Naive thymus-derived CD4-positive, alpha-beta T cell (primary cell): Measurements from ENCODE around the gene NOSIP. TPM values are rescaled to one million over a fixed set of nuclear protein-coding genes. Genes with fewer than 3 reads are reported as not detected.
A peak's percentile ranks its signal among the peaks of the same experiment; 100 is the strongest.

ENCODE experiments used
- ATAC-seq: fragments of 150-1000 bp; cut with Tn5 transposase; 2 replicates; pipeline ENCODE4 v1.10.0; 2021; ENCODE audit warnings: mild to moderate bottlenecking, moderate library complexity
- CTCF ChIA-PET: fragments of 350-600 bp; sonication (Branson Sonifier 250); formaldehyde crosslinking; loops from one replicate; lab custom pipeline; 2021; ENCODE audit warnings: antibody characterized with exemption; lab: Charles Lee
- POLR2A ChIA-PET: fragments of 350-600 bp; sonication (Branson Sonifier 250); formaldehyde crosslinking; loops from one replicate; lab custom pipeline; 2021; ENCODE audit warnings: antibody characterized with exemption, inconsistent platforms; lab: Charles Lee
- DNase-seq, 9 donors: peaks; one replicate each; pipeline versions ENCODE4 v3.0.0 to v3.0.0-alpha.2; 2020 to 2022; ENCODE audit warnings: mixed read lengths in 1 of 9
- H3K27ac ChIP-seq: one replicate; pipeline ENCODE4 v1.7.0; 2013; ENCODE audit warnings: mild to moderate bottlenecking, low read depth, low read length, moderate library complexity
- H3K27me3 ChIP-seq, 2 donors: one replicate each; pipeline ENCODE4 v1.7.0; 2013; ENCODE audit warnings: low read length in 2 of 2, mild to moderate bottlenecking in 2 of 2, moderate library complexity in 2 of 2; ENCODE audit not compliant: control insufficient read depth in 2 of 2, insufficient read depth in 2 of 2
- H3K36me3 ChIP-seq, 3 experiments: 1 replicate in 2 of 3; 2 replicates in 1 of 3; pipeline ENCODE4 v1.7.0; 2013; ENCODE audit warnings: low read length in 3 of 3, mild to moderate bottlenecking in 3 of 3, moderate library complexity in 1 of 3; ENCODE audit not compliant: insufficient read depth in 3 of 3, control insufficient read depth in 2 of 3
- H3K4me1 ChIP-seq, 2 donors: one replicate each; pipeline ENCODE4 v1.7.0; 2013; ENCODE audit warnings: low read length in 2 of 2, mild to moderate bottlenecking in 2 of 2, moderate library complexity in 1 of 2; ENCODE audit not compliant: control insufficient read depth in 2 of 2, insufficient read depth in 2 of 2
- H3K4me3 ChIP-seq: 2 replicates; pipeline ENCODE4 v1.7.0; 2013; ENCODE audit warnings: mild to moderate bottlenecking, low read length
- H3K9me3 ChIP-seq, 3 experiments: 1 replicate in 2 of 3; 2 replicates in 1 of 3; pipeline ENCODE4 v1.7.0; 2013; ENCODE audit warnings: low read length in 3 of 3; ENCODE audit not compliant: control insufficient read depth in 2 of 3
- H3K27ac Mint-ChIP-seq, 9 donors: one replicate each; pipeline ENCODE4 v1.8.0; 2020 to 2022; ENCODE audit warnings: mixed read lengths in 9 of 9, mild to moderate bottlenecking in 8 of 9, moderate library complexity in 5 of 9, inconsistent platforms in 2 of 9
- H3K27me3 Mint-ChIP-seq, 5 donors: one replicate each; pipeline ENCODE4 v1.8.0; 2021 to 2022; ENCODE audit warnings: mixed read lengths in 5 of 5, mild to moderate bottlenecking in 1 of 5
- H3K36me3 Mint-ChIP-seq, 5 donors: one replicate each; pipeline ENCODE4 v1.8.0; 2020 to 2022; ENCODE audit warnings: mixed read lengths in 5 of 5, mild to moderate bottlenecking in 3 of 5, inconsistent platforms in 1 of 5
- H3K4me1 Mint-ChIP-seq, 7 donors: one replicate each; pipeline ENCODE4 v1.8.0; 2020 to 2022; ENCODE audit warnings: mixed read lengths in 7 of 7, mild to moderate bottlenecking in 3 of 7, inconsistent platforms in 1 of 7
- H3K4me3 Mint-ChIP-seq, 10 donors: one replicate each; pipeline ENCODE4 v1.8.0; 2020 to 2022; ENCODE audit warnings: mild to moderate bottlenecking in 10 of 10, mixed read lengths in 10 of 10, moderate library complexity in 6 of 10, inconsistent platforms in 2 of 10
- H3K9me3 Mint-ChIP-seq, 11 donors: one replicate each; pipeline ENCODE4 v1.8.0; 2020 to 2022; ENCODE audit warnings: mixed read lengths in 11 of 11, mild to moderate bottlenecking in 4 of 11, inconsistent platforms in 1 of 11, moderate library complexity in 1 of 11
- intact Hi-C, 2 donors: fragments of 100-400 bp; cut with micrococcal nuclease; formaldehyde crosslinking; loops; one replicate each; pipeline ENCODE4 v1.15.1; 2023
- polyA plus RNA-seq, 2 donors: library from polyadenylated mRNA; unstranded; fragments of 300-500 nt; fragmentation: Illumina TruSeq; gene quantifications; one replicate each; pipeline ENCODE4 v1.2.3, GENCODE V29; 2021
- total RNA-seq, 6 experiments: library from RNA in 5 of 6; stranded (reverse) in 5 of 6; gene quantifications; 1 replicate in 5 of 6; 2 replicates in 1 of 6; pipeline ENCODE4 v1.2.3 and lab custom pipeline; 2021 to 2026

NOSIP gene
- total and polyA plus RNA-seq, 7 experiments from 2014 or later: 222 to 1,232 (median 246) TPM

GRCh38 chr19:49579947-49580263 is 451 bp downstream of the NOSIP start:
- intact Hi-C loops: loop anchor here (1.0 to 5.0 kb wide), 7 partner anchors 10 to 463 kb away; partner anchors contain the start of genes PTOV1 (in 2 of the 2), BCL2L12 (in 1 of the 2), C19orf73 (in 1 of the 2) and IRF3 (in 1 of the 2)
- H3K4me1 Mint-ChIP-seq: peaks cover 20 to 51% (median 39%) of the 10 kb centered on the region in 7 donors
- ChIA-PET POLR2A (interaction anchor here (0.6 to 4.9 kb wide), 32 partner anchors 9 to 127 kb away, joined by 3 to 82 read pairs (median 6); partner anchors contain the start of genes ALDH16A1, BCL2L12, FCGRT and IRF3), CTCF (interaction anchor here (0.6 to 2.9 kb wide), 8 partner anchors 9 to 250 kb away, joined by 3 to 16 read pairs (median 4); partner anchors contain the start of gene PIH1D1)
- H3K27ac Mint-ChIP-seq: peak overlapping the region; percentile 85 to 98 (median 92)
- H3K4me3 Mint-ChIP-seq: peak overlapping the region; percentile 91 to 98 (median 94)
- no peaks in the 10 kb centered on the region for H3K27me3 Mint-ChIP-seq
- Histone ChIP-seq H3K27me3 (no peaks in the 10 kb centered on the region), H3K27ac (peak overlapping the region; percentile 84), H3K4me3 (peak overlapping the region; percentile 68), H3K9me3 (no peaks in the 10 kb centered on the region), H3K4me1 (peaks cover 0 to 22% of the 10 kb centered on the region in 2 donors), H3K36me3 (peaks cover 0 to 17% (median 11%) of the 10 kb centered on the region in 3 experiments)
- H3K9me3 Mint-ChIP-seq: no peaks in the 10 kb centered on the region
- no peak for ATAC-seq
- H3K36me3 Mint-ChIP-seq: peaks cover 0 to 4% (median 0%) of the 10 kb centered on the region in 5 donors
- DNase-seq: no peak

GRCh38 chr19:49579193-49579592 is 1.2 kb downstream of the NOSIP start:
- Histone ChIP-seq H3K4me3 (no peak overlapping the region), H3K27me3 (no peaks in the 10 kb centered on the region), H3K4me1 (peaks cover 0 to 22% of the 10 kb centered on the region in 2 donors), H3K27ac (peak overlapping the region; percentile 84), H3K9me3 (no peaks in the 10 kb centered on the region), H3K36me3 (peaks cover 0 to 21% (median 11%) of the 10 kb centered on the region in 3 experiments)
- peak overlapping the region; percentile 91 to 98 (median 94) for H3K4me3 Mint-ChIP-seq
- H3K4me1 Mint-ChIP-seq: peaks cover 20 to 53% (median 42%) of the 10 kb centered on the region in 7 donors
- intact Hi-C loops: no loop called here
- no peaks in the 10 kb centered on the region for H3K27me3 Mint-ChIP-seq
- peaks cover 0 to 4% (median 0%) of the 10 kb centered on the region in 5 donors for H3K36me3 Mint-ChIP-seq
- peak overlapping the region in 7 of 9 donors; percentile 54 to 98 (median 91) for H3K27ac Mint-ChIP-seq
- ChIA-PET CTCF (interaction anchor here (0.6 to 2.9 kb wide), 6 partner anchors 8 to 249 kb away, joined by 3 to 16 read pairs (median 3); no protein-coding TSS in a partner anchor), POLR2A (interaction anchor here (0.7 to 4.9 kb wide), 22 partner anchors 9 to 126 kb away, joined by 3 to 82 read pairs (median 8); partner anchors contain the start of genes ALDH16A1, FCGRT, PRR12 and RCN3)
- no peaks in the 10 kb centered on the region for H3K9me3 Mint-ChIP-seq
- ATAC-seq (no peak), DNase-seq (no peak)

- Histone ChIP-seq H3K27ac (no peak overlapping the region), H3K4me1 (peaks cover 15 to 36% of the 10 kb centered on the region in 2 donors), H3K36me3 (peaks cover 0 to 32% (median 15%) of the 10 kb centered on the region in 3 experiments), H3K4me3 (no peak overlapping the region), H3K27me3 (no peaks in the 10 kb centered on the region), H3K9me3 (no peaks in the 10 kb centered on the region)
- Mint-ChIP-seq H3K9me3 (no peaks in the 10 kb centered on the region), H3K4me1 (peaks cover 29 to 71% (median 53%) of the 10 kb centered on the region in 7 donors), H3K27ac (peak overlapping the region in 5 of 9 donors; percentile 6 to 66 (median 38)), H3K4me3 (no peak overlapping the region), H3K27me3 (no peaks in the 10 kb centered on the region), H3K36me3 (peaks cover 0 to 8% (median 0%) of the 10 kb centered on the region in 5 donors)
- POLR2A ChIA-PET: interaction anchor here (1.4 to 21.0 kb wide), 4 partner anchors 11 to 101 kb away, joined by 3 to 687 read pairs (median 62); no protein-coding TSS in a partner anchor
- no peak for DNase-seq
- no peak for ATAC-seq
- CTCF ChIA-PET: interaction anchor here (0.5 to 8.3 kb wide), 5 partner anchors 24 to 459 kb away, joined by 3 to 314 read pairs (median 3); no protein-coding TSS in a partner anchor
- intact Hi-C loops: no loop called here
Measured at GRCh38 chr19:49574206-49574755, 6.1 kb downstream of the NOSIP start.

- DNase-seq (no peak), ATAC-seq (no peak)
- Mint-ChIP-seq H3K9me3 (no peaks in the 10 kb centered on the region), H3K27me3 (no peaks in the 10 kb centered on the region), H3K27ac (peak overlapping the region in 6 of 9 donors; percentile 7 to 72 (median 48)), H3K4me1 (peaks cover 27 to 69% (median 53%) of the 10 kb centered on the region in 7 donors), H3K36me3 (peaks cover 0 to 8% (median 0%) of the 10 kb centered on the region in 5 donors), H3K4me3 (no peak overlapping the region)
- POLR2A ChIA-PET: interaction anchor here (0.6 to 21.0 kb wide), 3 partner anchors 21 to 68 kb away, joined by 4 to 687 read pairs (median 118); no protein-coding TSS in a partner anchor
- H3K27ac ChIP-seq: no peak overlapping the region
- H3K4me3 ChIP-seq: no peak overlapping the region
- H3K9me3 ChIP-seq: no peaks in the 10 kb centered on the region
- peaks cover 0 to 32% (median 15%) of the 10 kb centered on the region in 3 experiments for H3K36me3 ChIP-seq
- H3K4me1 ChIP-seq: peaks cover 17 to 36% of the 10 kb centered on the region in 2 donors
- CTCF ChIA-PET: interaction anchor here (0.5 to 8.3 kb wide), 6 partner anchors 9 to 458 kb away, joined by 3 to 314 read pairs (median 49); no protein-coding TSS in a partner anchor
- intact Hi-C loops: no loop called here
- no peaks in the 10 kb centered on the region for H3K27me3 ChIP-seq
Measured at GRCh38 chr19:49573425-49573824, 6.9 kb downstream of the NOSIP start.

GRCh38 chr19:49573009-49573408 is 7.3 kb downstream of the NOSIP start:
- no peaks in the 10 kb centered on the region for H3K27me3 ChIP-seq
- Mint-ChIP-seq H3K9me3 (no peaks in the 10 kb centered on the region), H3K36me3 (peaks cover 0 to 10% (median 0%) of the 10 kb centered on the region in 5 donors), H3K4me3 (no peak overlapping the region), H3K4me1 (peaks cover 31 to 69% (median 53%) of the 10 kb centered on the region in 7 donors), H3K27me3 (peaks cover 0 to 2% (median 0%) of the 10 kb centered on the region in 5 donors), H3K27ac (peak overlapping the region in 6 of 9 donors; percentile 7 to 72 (median 48))
- no peaks in the 10 kb centered on the region for H3K9me3 ChIP-seq
- intact Hi-C loops: no loop called here
- H3K4me1 ChIP-seq: peaks cover 17 to 35% of the 10 kb centered on the region in 2 donors
- H3K27ac ChIP-seq: no peak overlapping the region
- peaks cover 0 to 32% (median 15%) of the 10 kb centered on the region in 3 experiments for H3K36me3 ChIP-seq
- POLR2A ChIA-PET: interaction anchor here (0.6 to 21.0 kb wide), 8 partner anchors 17 to 104 kb away, joined by 3 to 687 read pairs (median 8); partner anchors contain the start of gene PRMT1
- H3K4me3 ChIP-seq: no peak overlapping the region
- DNase-seq (no peak), ATAC-seq (no peak)
- CTCF ChIA-PET: interaction anchor here (0.6 to 8.3 kb wide), 5 partner anchors 9 to 74 kb away, joined by 3 to 314 read pairs (median 95); no protein-coding TSS in a partner anchor
